Dendritic cell treated with granulocyte-macrophage colony-stimulating factor and Interleukin-4, amounts not matched to agents 40 ng/mL and 50 ng/mL, for 4 days (primary cell): ENCODE measurements around the gene TCF12.
"Not testable (repeated sequence)": the region's sequence is repeated elsewhere in the genome, so short reads cannot be mapped to it uniquely, and the experiment has no call there.

Experiments
- H3K27ac Mint-ChIP-seq: one replicate; pipeline ENCODE4 v1.8.0; 2022; ENCODE audit warnings: mild to moderate bottlenecking, mixed read lengths
- H3K27me3 Mint-ChIP-seq: one replicate; pipeline ENCODE4 v1.8.0; 2022; ENCODE audit warnings: mild to moderate bottlenecking, mixed read lengths
- H3K36me3 Mint-ChIP-seq: one replicate; pipeline ENCODE4 v1.8.0; 2022; ENCODE audit warnings: low read depth, mixed read lengths
- H3K4me1 Mint-ChIP-seq: one replicate; pipeline ENCODE4 v1.8.0; 2022; ENCODE audit warnings: low read depth, mixed read lengths
- H3K4me3 Mint-ChIP-seq: one replicate; pipeline ENCODE4 v1.8.0; 2022; ENCODE audit warnings: mild to moderate bottlenecking, moderate library complexity, mixed read lengths
- H3K9me3 Mint-ChIP-seq: one replicate; pipeline ENCODE4 v1.8.0; 2022; ENCODE audit warnings: mixed read lengths
- intact Hi-C: fragments of 100-400 bp; cut with micrococcal nuclease; formaldehyde crosslinking; loops from one replicate; pipeline ENCODE4 v1.15.0; 2022

Gene TCF12

GRCh38 chr15:56943403-56943802 lies 25.0 kb downstream of the TCF12 start:
- intact Hi-C loops: no loop called here
- Mint-ChIP-seq H3K4me1 (peaks cover 45% of the 10 kb centered on the region), H3K4me3 (no peak overlapping the region), H3K27me3 (no peaks in the 10 kb centered on the region), H3K27ac (no peak overlapping the region), H3K36me3 (peaks cover 28% of the 10 kb centered on the region), H3K9me3 (no peaks in the 10 kb centered on the region)

GRCh38 chr15:56944485-56944884 lies 26.0 kb downstream of the TCF12 start:
- Mint-ChIP-seq H3K27ac (no peak overlapping the region), H3K36me3 (peaks cover 20% of the 10 kb centered on the region), H3K9me3 (no peaks in the 10 kb centered on the region), H3K4me3 (no peak overlapping the region), H3K27me3 (no peaks in the 10 kb centered on the region), H3K4me1 (peaks cover 38% of the 10 kb centered on the region)
- intact Hi-C loops: no loop called here

- Mint-ChIP-seq H3K27ac (peak overlapping the region; percentile 27), H3K4me1 (peaks cover 31% of the 10 kb centered on the region), H3K27me3 (no peaks in the 10 kb centered on the region), H3K36me3 (peaks cover 14% of the 10 kb centered on the region), H3K9me3 (no peaks in the 10 kb centered on the region), H3K4me3 (no peak overlapping the region)
- intact Hi-C loops: no loop called here
These were observed 27.7 kb downstream of the TCF12 start for GRCh38 chr15:56946150-56946549.

GRCh38 chr15:56948000-56948763 lies 29.7 kb downstream of the TCF12 start:
- H3K9me3 Mint-ChIP-seq: no peaks in the 10 kb centered on the region
- H3K4me3 Mint-ChIP-seq: no peak overlapping the region
- H3K27ac Mint-ChIP-seq: no peak overlapping the region
- intact Hi-C loops: no loop called here
- H3K4me1 Mint-ChIP-seq: peaks cover 25% of the 10 kb centered on the region
- no peaks in the 10 kb centered on the region for H3K27me3 Mint-ChIP-seq
- H3K36me3 Mint-ChIP-seq: peaks cover 14% of the 10 kb centered on the region

- intact Hi-C loops: no loop called here
- Mint-ChIP-seq H3K36me3 (peaks cover 17% of the 10 kb centered on the region), H3K27me3 (no peaks in the 10 kb centered on the region), H3K4me1 (peaks cover 25% of the 10 kb centered on the region), H3K27ac (no peak overlapping the region), H3K9me3 (no peaks in the 10 kb centered on the region), H3K4me3 (no peak overlapping the region)
These were observed 30.3 kb downstream of the TCF12 start for GRCh38 chr15:56948764-56949101.

- Mint-ChIP-seq H3K4me1 (peaks cover 25% of the 10 kb centered on the region), H3K36me3 (peaks cover 25% of the 10 kb centered on the region), H3K4me3 (no peak overlapping the region), H3K27me3 (no peaks in the 10 kb centered on the region), H3K27ac (no peak overlapping the region), H3K9me3 (peaks cover 2% of the 10 kb centered on the region)
- intact Hi-C loops: no loop called here
These were observed 32.5 kb downstream of the TCF12 start for GRCh38 chr15:56950979-56951378.

- no peak overlapping the region for H3K4me3 Mint-ChIP-seq
- peaks cover 24% of the 10 kb centered on the region for H3K4me1 Mint-ChIP-seq
- intact Hi-C loops: no loop called here
- H3K36me3 Mint-ChIP-seq: peaks cover 12% of the 10 kb centered on the region
- H3K27ac Mint-ChIP-seq: no peak overlapping the region
- H3K27me3 Mint-ChIP-seq: no peaks in the 10 kb centered on the region
- H3K9me3 Mint-ChIP-seq: peaks cover 6% of the 10 kb centered on the region
These were observed 35.3 kb downstream of the TCF12 start for GRCh38 chr15:56953790-56954189.

- H3K27me3 Mint-ChIP-seq, H3K9me3 Mint-ChIP-seq, H3K4me3 Mint-ChIP-seq, H3K27ac Mint-ChIP-seq, intact Hi-C loops: not testable (repeated sequence)
- Mint-ChIP-seq H3K36me3 (peaks cover 12% of the 10 kb centered on the region), H3K4me1 (peaks cover 17% of the 10 kb centered on the region)
These were observed 36.6 kb downstream of the TCF12 start for GRCh38 chr15:56955011-56955410.

GRCh38 chr15:56956538-56956937 lies 38.1 kb downstream of the TCF12 start:
- peaks cover 15% of the 10 kb centered on the region for H3K4me1 Mint-ChIP-seq
- H3K4me3 Mint-ChIP-seq: no peak overlapping the region
- H3K27ac Mint-ChIP-seq: no peak overlapping the region
- intact Hi-C loops: no loop called here
- H3K9me3 Mint-ChIP-seq: peaks cover 6% of the 10 kb centered on the region
- H3K36me3 Mint-ChIP-seq: peaks cover 12% of the 10 kb centered on the region
- H3K27me3 Mint-ChIP-seq: no peaks in the 10 kb centered on the region

GRCh38 chr15:56957812-56958406 lies 39.5 kb downstream of the TCF12 start:
- Mint-ChIP-seq H3K36me3 (peaks cover 12% of the 10 kb centered on the region), H3K27me3 (no peaks in the 10 kb centered on the region), H3K4me3 (no peak overlapping the region), H3K9me3 (peaks cover 6% of the 10 kb centered on the region), H3K27ac (no peak overlapping the region), H3K4me1 (peaks cover 15% of the 10 kb centered on the region)
- intact Hi-C loops: no loop called here

GRCh38 chr15:56959318-56959648 lies 40.8 kb downstream of the TCF12 start:
- H3K4me1 Mint-ChIP-seq: peaks cover 25% of the 10 kb centered on the region
- peaks cover 6% of the 10 kb centered on the region for H3K9me3 Mint-ChIP-seq
- H3K27me3 Mint-ChIP-seq: no peaks in the 10 kb centered on the region
- no peak overlapping the region for H3K4me3 Mint-ChIP-seq
- no peak overlapping the region for H3K27ac Mint-ChIP-seq
- H3K36me3 Mint-ChIP-seq: peaks cover 6% of the 10 kb centered on the region
- intact Hi-C loops: no loop called here

- Mint-ChIP-seq H3K36me3 (no peaks in the 10 kb centered on the region), H3K27me3 (no peaks in the 10 kb centered on the region), H3K4me1 (peaks cover 28% of the 10 kb centered on the region), H3K27ac (no peak overlapping the region), H3K9me3 (peaks cover 6% of the 10 kb centered on the region), H3K4me3 (no peak overlapping the region)
- intact Hi-C loops: no loop called here
These were observed 41.7 kb downstream of the TCF12 start for GRCh38 chr15:56960116-56960515.

GRCh38 chr15:56963126-56963525 lies 44.7 kb downstream of the TCF12 start:
- intact Hi-C loops: no loop called here
- H3K4me3 Mint-ChIP-seq: no peak overlapping the region
- H3K4me1 Mint-ChIP-seq: peaks cover 24% of the 10 kb centered on the region
- no peaks in the 10 kb centered on the region for H3K36me3 Mint-ChIP-seq
- H3K27ac Mint-ChIP-seq: peak overlapping the region; percentile 30
- no peaks in the 10 kb centered on the region for H3K27me3 Mint-ChIP-seq
- no peaks in the 10 kb centered on the region for H3K9me3 Mint-ChIP-seq

- intact Hi-C loops: no loop called here
These were observed 45.3 kb downstream of the TCF12 start for GRCh38 chr15:56963710-56964109.

GRCh38 chr15:56964182-56964581 lies 45.7 kb downstream of the TCF12 start:
- H3K4me1 Mint-ChIP-seq: peaks cover 27% of the 10 kb centered on the region
- no peaks in the 10 kb centered on the region for H3K9me3 Mint-ChIP-seq
- no peak overlapping the region for H3K4me3 Mint-ChIP-seq
- no peak overlapping the region for H3K27ac Mint-ChIP-seq
- H3K36me3 Mint-ChIP-seq: no peaks in the 10 kb centered on the region
- H3K27me3 Mint-ChIP-seq: no peaks in the 10 kb centered on the region
- intact Hi-C loops: no loop called here

More at GRCh38 chr15:56963710-56964109, 45.3 kb downstream of the TCF12 start:
- H3K36me3 Mint-ChIP-seq: no peaks in the 10 kb centered on the region
- peaks cover 22% of the 10 kb centered on the region for H3K4me1 Mint-ChIP-seq
- no peaks in the 10 kb centered on the region for H3K9me3 Mint-ChIP-seq
- H3K27ac Mint-ChIP-seq: peak overlapping the region; percentile 30
- H3K27me3 Mint-ChIP-seq: no peaks in the 10 kb centered on the region
- no peak overlapping the region for H3K4me3 Mint-ChIP-seq
